Neural crest cell (in vitro differentiated cells): ENCODE measurements around the gene TCTN1. TPM values are rescaled to one million over a fixed set of nuclear protein-coding genes. Genes with fewer than 3 reads are reported as not detected.

Source experiments
- DNase-seq: peaks from one replicate; pipeline ENCODE4 v3.0.0; 2021; ENCODE audit warnings: low read depth, mixed read lengths, low spot score
- H3K27ac Mint-ChIP-seq: one replicate; pipeline ENCODE4 v1.8.0; 2021; ENCODE audit warnings: mild to moderate bottlenecking, mixed read lengths; ENCODE audit not compliant: unreplicated experiment
- H3K27me3 Mint-ChIP-seq: 2 replicates; pipeline ENCODE4 v1.8.0; 2021; ENCODE audit warnings: low read depth, mild to moderate bottlenecking, mixed read lengths
- H3K36me3 Mint-ChIP-seq: 2 replicates; pipeline ENCODE4 v1.8.0; 2021; ENCODE audit warnings: low read depth, mild to moderate bottlenecking, mixed read lengths
- H3K4me1 Mint-ChIP-seq: 2 replicates; pipeline ENCODE4 v1.8.0; 2021; ENCODE audit warnings: mixed read lengths
- H3K4me3 Mint-ChIP-seq: one replicate; pipeline ENCODE4 v1.8.0; 2021; ENCODE audit warnings: mild to moderate bottlenecking, mixed read lengths
- H3K9me3 Mint-ChIP-seq: 2 replicates; pipeline ENCODE4 v1.8.0; 2021; ENCODE audit warnings: mixed read lengths
- CTCF ChIP-seq: fragments of 200-600 bp; sonication (generic); conservative IDR thresholded peaks from 2 replicates; pipeline ENCODE4 v1.5.0; 2021; ENCODE audit warnings: antibody characterized with exemption, mild to moderate bottlenecking
- total RNA-seq: library from RNA; stranded (reverse); gene quantifications from 2 replicates; pipeline ENCODE4 v1.2.1, GENCODE V29; 2021

The TCTN1 gene
- total RNA-seq, 1 donor from 2014 or later: 58.1 TPM

- H3K36me3 Mint-ChIP-seq: no peaks in the 10 kb centered on the region
- no peaks in the 10 kb centered on the region for H3K27me3 Mint-ChIP-seq
- no peak overlapping the region for H3K27ac Mint-ChIP-seq
- H3K4me1 Mint-ChIP-seq: peaks cover 35% of the 10 kb centered on the region
- H3K9me3 Mint-ChIP-seq: no peaks in the 10 kb centered on the region
- no peak for TF ChIP-seq CTCF
- H3K4me3 Mint-ChIP-seq: peak overlapping the region; percentile 77
- DNase-seq: no peak
These were observed 35.0 kb upstream of the TCTN1 start for GRCh38 chr12:110578694-110579534.

DNA sequence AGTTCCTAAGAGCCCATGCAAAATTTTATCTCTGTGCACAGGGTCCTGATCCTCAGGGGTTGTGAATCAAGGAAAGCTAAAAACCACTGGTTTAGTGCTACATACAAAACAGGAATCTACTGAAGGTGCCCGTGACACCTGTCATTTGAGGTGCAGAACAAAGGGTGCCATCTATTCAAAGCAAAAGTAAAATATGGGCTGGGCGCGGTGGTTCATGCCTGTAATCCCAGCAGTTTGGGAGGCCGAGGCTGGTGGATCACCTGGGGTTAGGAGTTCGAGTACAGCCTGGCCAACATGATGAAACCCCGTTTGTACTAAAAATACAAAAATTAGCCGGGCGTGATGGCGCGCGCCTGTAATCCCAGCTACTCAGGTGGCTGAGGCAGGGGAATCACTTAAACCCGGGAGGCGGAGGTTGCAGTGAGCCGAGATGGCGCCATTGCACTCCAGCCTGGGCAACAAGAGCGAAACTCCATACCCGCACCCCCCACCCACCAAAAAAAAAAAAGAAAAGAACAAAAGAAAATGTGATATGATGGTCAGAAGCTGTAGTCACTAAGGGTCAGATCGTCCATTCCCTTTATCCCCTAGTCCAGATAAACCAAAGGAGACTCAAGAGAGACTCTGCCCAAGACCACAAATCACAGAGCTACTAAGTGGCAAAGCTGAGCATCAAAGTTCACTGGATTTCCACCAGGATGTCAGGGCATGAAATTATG is 34.2 kb upstream of the TCTN1 start:
- Mint-ChIP-seq H3K27ac (no peak overlapping the region), H3K27me3 (no peaks in the 10 kb centered on the region), H3K4me3 (peak overlapping the region; percentile 74), H3K9me3 (no peaks in the 10 kb centered on the region), H3K4me1 (peaks cover 36% of the 10 kb centered on the region), H3K36me3 (no peaks in the 10 kb centered on the region)
- TF ChIP-seq CTCF: no peak
- DNase-seq: no peak

DNA sequence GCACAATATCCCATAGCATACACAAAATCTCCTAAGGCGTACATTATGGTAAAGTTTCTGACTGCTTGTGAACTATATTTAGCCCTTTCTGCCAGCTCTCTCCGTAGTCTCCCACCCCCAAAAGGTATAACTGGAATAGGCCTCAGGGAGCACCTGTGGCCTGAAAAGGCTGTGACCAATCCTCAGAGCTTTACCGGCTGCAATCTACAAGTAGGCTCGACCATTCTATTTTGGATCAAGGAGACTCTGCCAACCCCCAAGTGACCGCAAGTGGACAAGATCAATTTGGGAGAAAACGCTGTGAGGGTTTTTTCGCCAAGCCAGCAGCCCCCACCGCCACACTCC is 32.0 kb upstream of the TCTN1 start:
- no peak for TF ChIP-seq CTCF
- Mint-ChIP-seq H3K4me1 (peaks cover 21% of the 10 kb centered on the region), H3K4me3 (peak overlapping the region; percentile 92), H3K27ac (no peak overlapping the region), H3K27me3 (no peaks in the 10 kb centered on the region), H3K36me3 (no peaks in the 10 kb centered on the region), H3K9me3 (no peaks in the 10 kb centered on the region)
- DNase-seq: no peak

GRCh38 chr12:110582276-110583136 is 31.4 kb upstream of the TCTN1 start:
- peak; percentile 43 for DNase-seq
- peaks cover 21% of the 10 kb centered on the region for H3K4me1 Mint-ChIP-seq
- peak overlapping the region; percentile 92 for H3K4me3 Mint-ChIP-seq
- no peaks in the 10 kb centered on the region for H3K9me3 Mint-ChIP-seq
- H3K27me3 Mint-ChIP-seq: no peaks in the 10 kb centered on the region
- no peaks in the 10 kb centered on the region for H3K36me3 Mint-ChIP-seq
- H3K27ac Mint-ChIP-seq: no peak overlapping the region
- TF ChIP-seq CTCF: no peak
